RWPE1 (cell line): Measurements from ENCODE around the gene HMCN2.

Experiments used
- CTCF ChIA-PET: fragments of 350-600 bp; sonication (Branson Sonifier 250); formaldehyde crosslinking; extraction: SDS; loops from one replicate; lab custom pipeline; 2021; lab: Yijun Ruan, JAX
- POLR2A ChIA-PET: fragments of 400-600 bp; formaldehyde crosslinking; extraction: SDS; loops from one replicate; lab custom pipeline; 2020; ENCODE audit warnings: antibody characterized with exemption; ENCODE audit not compliant: low non-redundant PET; lab: Yijun Ruan, JAX
- DNase-seq: peaks from one replicate; pipeline ENCODE4 v3.0.0; 2012; ENCODE audit warnings: low spot score
- H3K27ac ChIP-seq: fragments of 450-650 bp; 2 replicates; pipeline ENCODE4 v1.5.1; 2017
- TF ChIP-seq, protein P1 (sequence below): fragments of 450-650 bp; conservative IDR thresholded peaks from 2 replicates; pipeline ENCODE4 v1.5.1; 2017; ENCODE audit warnings: low read depth, mild to moderate bottlenecking

HMCN2 gene

DNA sequence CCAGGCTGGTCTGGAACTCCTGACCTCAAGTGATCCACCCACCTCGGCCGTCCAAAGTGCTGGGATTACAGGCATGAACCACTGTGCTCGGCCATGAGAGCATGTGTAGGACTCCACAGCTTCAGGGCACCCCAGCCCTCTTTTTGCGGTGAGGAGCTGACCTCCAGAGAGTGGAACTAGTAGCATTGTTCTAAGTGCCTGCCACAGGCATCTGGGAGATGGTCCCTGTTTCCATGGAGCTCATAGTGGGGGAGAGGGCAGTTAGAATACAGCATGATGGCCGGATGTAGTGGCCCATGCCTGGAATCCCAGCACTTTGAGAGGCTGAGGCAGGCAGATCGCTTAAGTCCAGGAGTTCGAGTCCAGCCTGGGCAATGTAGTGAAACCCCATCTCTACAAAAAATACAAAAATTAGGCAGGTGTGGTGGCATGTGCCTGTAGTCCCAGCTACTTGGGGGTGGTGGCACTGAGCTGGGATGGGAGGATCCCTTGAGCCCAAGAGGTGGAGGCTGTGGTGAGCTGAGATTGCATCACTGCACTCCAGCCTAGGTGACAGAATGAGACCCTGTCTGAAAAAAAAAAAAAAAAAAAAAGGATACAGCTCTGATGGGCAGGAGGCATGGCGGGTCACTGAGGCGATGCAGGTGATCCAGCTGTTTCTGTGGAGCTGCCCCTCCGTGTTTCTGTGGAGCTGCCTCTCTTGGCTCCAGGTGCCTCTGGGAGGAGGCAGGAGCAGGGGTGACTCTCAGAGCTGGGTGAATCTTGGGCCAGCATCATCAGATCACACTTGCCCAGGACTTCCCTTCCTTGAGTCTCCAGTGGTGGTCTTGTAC is 183.4 kb downstream of the HMCN2 start:
- peak overlapping the region; percentile 99 for H3K27ac ChIP-seq
- TF ChIP-seq, protein P1, sequence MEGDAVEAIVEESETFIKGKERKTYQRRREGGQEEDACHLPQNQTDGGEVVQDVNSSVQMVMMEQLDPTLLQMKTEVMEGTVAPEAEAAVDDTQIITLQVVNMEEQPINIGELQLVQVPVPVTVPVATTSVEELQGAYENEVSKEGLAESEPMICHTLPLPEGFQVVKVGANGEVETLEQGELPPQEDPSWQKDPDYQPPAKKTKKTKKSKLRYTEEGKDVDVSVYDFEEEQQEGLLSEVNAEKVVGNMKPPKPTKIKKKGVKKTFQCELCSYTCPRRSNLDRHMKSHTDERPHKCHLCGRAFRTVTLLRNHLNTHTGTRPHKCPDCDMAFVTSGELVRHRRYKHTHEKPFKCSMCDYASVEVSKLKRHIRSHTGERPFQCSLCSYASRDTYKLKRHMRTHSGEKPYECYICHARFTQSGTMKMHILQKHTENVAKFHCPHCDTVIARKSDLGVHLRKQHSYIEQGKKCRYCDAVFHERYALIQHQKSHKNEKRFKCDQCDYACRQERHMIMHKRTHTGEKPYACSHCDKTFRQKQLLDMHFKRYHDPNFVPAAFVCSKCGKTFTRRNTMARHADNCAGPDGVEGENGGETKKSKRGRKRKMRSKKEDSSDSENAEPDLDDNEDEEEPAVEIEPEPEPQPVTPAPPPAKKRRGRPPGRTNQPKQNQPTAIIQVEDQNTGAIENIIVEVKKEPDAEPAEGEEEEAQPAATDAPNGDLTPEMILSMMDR: no peak
- ChIA-PET POLR2A (interaction anchor here (0.5 to 0.6 kb wide), 2 partner anchors 70 to 1156 kb away, joined by 3 to 15 read pairs; no protein-coding TSS in a partner anchor), CTCF (interaction anchor here (0.6 to 1.3 kb wide), 4 partner anchors 21 to 342 kb away, joined by 3 to 4 read pairs (median 4); partner anchors contain the start of gene EXOSC2)
- no peak for DNase-seq

DNA sequence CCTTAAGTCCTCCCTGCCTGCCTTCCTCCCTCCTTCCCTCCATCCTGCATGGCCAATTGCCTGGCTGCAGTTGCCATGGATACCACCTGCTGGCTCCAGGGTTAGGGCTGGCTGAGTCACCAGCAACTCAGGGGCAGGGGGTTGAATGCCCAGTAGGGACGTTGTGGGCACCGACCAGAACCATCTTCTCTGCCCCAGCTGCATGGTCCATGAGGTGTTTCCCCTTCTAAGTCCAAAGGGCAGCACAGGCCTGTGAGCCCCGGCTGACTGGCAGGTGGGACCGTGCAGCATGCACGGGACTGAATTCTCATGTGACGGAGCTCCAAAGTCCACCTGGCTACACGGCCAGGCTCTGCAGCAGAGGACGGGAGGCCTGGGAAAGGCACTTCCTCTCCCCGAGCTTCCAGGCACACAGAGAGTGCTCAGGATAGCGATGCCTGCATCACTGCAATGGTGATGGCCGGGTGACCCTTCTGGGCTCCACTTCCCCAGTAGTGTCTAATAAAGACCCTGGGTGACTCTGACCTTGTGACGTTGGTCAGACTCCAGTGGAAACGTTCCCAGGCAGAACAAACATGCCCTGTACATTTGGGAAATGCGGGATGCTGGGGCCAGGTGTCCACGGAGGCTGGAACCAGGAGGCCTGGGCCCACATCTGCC is 184.9 kb downstream of the HMCN2 start:
- ChIA-PET POLR2A (no interaction called here), CTCF (interaction anchor here (0.6 to 1.3 kb wide), 3 partner anchors 17 to 232 kb away, joined by 3 to 4 read pairs (median 4); no protein-coding TSS in a partner anchor)
- peak overlapping the region; percentile 84 for H3K27ac ChIP-seq
- TF ChIP-seq, protein P1: no peak
- no peak for DNase-seq

DNA sequence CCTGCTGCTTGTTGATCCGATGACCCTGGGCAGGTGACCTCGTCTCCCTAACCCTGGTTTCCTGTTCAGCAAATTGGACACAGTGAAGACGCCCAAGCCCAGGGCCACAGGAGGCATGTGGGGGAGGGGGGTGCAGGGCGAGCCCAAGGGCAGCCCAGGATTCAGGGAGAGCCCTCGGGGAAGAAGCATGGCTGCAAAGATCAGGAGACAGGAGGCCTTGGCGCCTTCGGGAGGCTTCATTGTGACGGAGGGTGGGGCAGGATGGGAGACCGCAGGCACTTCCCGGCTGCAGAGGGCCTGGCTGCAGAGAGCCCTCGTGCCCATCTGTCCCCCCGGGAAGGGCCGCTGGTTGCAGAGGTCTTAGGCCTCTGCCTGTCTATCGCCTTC is 185.4 kb downstream of the HMCN2 start:
- ChIA-PET POLR2A (no interaction called here), CTCF (interaction anchor here (0.7 to 1.3 kb wide), 2 partner anchors 14 to 31 kb away, joined by 3 to 4 read pairs; no protein-coding TSS in a partner anchor)
- peak overlapping the region; percentile 84 for H3K27ac ChIP-seq
- TF ChIP-seq, protein P1: no peak
- no peak for DNase-seq

DNA sequence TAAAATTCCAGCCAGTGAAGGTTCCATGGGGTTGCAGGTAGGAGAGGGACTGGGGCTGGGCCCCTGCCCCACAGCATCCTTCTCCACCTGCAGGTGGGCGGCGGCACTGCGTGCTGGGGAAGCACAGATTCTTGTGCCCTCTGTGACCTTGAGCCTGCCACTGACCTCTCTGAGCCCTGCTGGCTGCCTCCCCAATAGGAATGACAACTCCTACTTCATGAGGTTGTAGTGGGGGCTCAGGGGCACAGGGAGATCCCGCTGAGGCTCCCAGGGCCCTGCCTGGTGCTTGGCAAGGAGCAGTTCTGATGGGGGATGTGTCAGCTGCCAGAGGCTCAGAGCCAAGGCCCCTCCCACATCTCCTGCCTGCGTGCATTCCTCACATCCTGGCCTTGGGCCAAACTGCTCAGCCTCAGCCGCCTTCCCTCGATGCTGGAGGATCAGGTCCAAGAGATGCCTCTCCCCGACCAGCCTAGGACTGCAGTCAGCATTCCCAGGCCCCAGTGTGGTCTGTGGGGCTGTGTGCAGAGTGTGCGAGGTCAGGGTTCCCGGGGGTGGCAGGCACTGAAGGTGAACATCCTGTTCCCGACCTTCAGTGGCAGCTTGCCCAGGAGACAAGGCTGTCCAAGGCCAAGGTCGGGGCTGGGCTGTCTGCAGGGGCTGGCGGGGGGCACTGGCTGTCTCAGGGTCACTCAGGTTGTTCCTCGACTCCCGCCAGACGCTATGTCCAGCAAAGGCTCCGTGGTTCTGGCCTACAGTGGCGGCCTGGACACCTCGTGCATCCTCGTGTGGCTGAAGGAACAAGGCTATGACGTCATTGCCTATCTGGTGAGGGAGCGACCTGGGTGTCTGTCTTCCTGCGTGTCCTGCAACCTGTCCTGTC is 186.2 kb downstream of the HMCN2 start:
- CTCF ChIA-PET: interaction anchor here (0.6 to 1.3 kb wide), 10 partner anchors 9 to 591 kb away, joined by 3 to 4 read pairs (median 3); no protein-coding TSS in a partner anchor
- TF ChIP-seq, protein P1: peak; percentile 84
- DNase-seq: peak; percentile 98
- H3K27ac ChIP-seq: peak overlapping the region; percentile 84
- POLR2A ChIA-PET: no interaction called here

DNA sequence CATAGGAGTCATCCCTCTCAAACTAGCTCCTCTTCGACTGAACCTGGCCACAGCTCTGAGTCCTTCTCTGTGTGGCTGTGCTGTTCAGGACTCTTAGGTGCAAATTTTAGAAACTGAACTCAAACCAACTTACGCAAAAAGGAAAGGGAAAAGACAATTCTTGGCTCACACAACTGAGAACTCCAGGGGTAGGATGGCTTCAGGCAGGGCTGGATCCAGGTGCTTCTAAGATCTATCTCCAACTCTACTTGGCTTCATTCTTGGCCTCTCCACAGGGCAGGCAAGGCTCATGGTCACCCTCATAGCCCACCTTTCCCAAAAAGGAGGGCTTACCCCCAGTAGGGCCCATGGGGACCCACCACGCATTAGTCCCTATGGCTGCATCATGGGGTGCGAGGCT is 187.3 kb downstream of the HMCN2 start:
- no peak for DNase-seq
- peak overlapping the region; percentile 84 for H3K27ac ChIP-seq
- TF ChIP-seq, protein P1: no peak
- CTCF ChIA-PET: interaction anchor here (0.6 to 1.9 kb wide), 6 partner anchors 8 to 1253 kb away, joined by 3 to 7 read pairs (median 4); no protein-coding TSS in a partner anchor
- POLR2A ChIA-PET: no interaction called here
